Measurements from ENCODE around the gene CNTD1. TPM values are rescaled to one million over a fixed set of nuclear protein-coding genes. Genes with fewer than 3 reads are reported as not detected.
A peak's percentile ranks its signal among the peaks of the same experiment; 100 is the strongest.
"Not testable (repeated sequence)": the region's sequence is repeated elsewhere in the genome, so short reads cannot be mapped to it uniquely, and the experiment has no call there.

The CNTD1 gene
- total RNA-seq, 3 donors from 2014 or later (not counting 1 experiment from before 2014, with no cell fraction given), result not detected

GRCh38 chr17:42767512-42767911 lies 31.1 kb upstream of the CNTD1 start:
- H3K27ac Mint-ChIP-seq, result no peak overlapping the region
- Histone ChIP-seq H3K4me1 (ENCODE audit: control insufficient read depth, insufficient read depth, low read length) (peaks cover under 1% of the 10 kb centered on the region), H3K4me3 (ENCODE audit: low read length) (no peak overlapping the region), H3K9me3 (ENCODE audit: control insufficient read depth, insufficient read depth, low read length) (no peaks in the 10 kb centered on the region), H3K36me3 (ENCODE audit: control insufficient read depth, insufficient read depth, low read length) (no peaks in the 10 kb centered on the region), H3K27ac (ENCODE audit: low read length) (no peak overlapping the region), H3K27me3 (ENCODE audit: control insufficient read depth, insufficient read depth, low read length) (peaks cover 5% of the 10 kb centered on the region)
- no peak for ATAC-seq
- peaks cover 32 to 34% of the 10 kb centered on the region in 2 donors for H3K27me3 Mint-ChIP-seq (ENCODE audit: low read depth in 2 of 2)
- no peak for DNase-seq
- H3K4me3 Mint-ChIP-seq, result no peak overlapping the region
- H3K4me1 Mint-ChIP-seq, result peaks cover 7 to 17% of the 10 kb centered on the region in 2 donors
- H3K36me3 Mint-ChIP-seq, result no peaks in the 10 kb centered on the region
- no peaks in the 10 kb centered on the region for H3K9me3 Mint-ChIP-seq
- TF ChIP-seq, protein P1, sequence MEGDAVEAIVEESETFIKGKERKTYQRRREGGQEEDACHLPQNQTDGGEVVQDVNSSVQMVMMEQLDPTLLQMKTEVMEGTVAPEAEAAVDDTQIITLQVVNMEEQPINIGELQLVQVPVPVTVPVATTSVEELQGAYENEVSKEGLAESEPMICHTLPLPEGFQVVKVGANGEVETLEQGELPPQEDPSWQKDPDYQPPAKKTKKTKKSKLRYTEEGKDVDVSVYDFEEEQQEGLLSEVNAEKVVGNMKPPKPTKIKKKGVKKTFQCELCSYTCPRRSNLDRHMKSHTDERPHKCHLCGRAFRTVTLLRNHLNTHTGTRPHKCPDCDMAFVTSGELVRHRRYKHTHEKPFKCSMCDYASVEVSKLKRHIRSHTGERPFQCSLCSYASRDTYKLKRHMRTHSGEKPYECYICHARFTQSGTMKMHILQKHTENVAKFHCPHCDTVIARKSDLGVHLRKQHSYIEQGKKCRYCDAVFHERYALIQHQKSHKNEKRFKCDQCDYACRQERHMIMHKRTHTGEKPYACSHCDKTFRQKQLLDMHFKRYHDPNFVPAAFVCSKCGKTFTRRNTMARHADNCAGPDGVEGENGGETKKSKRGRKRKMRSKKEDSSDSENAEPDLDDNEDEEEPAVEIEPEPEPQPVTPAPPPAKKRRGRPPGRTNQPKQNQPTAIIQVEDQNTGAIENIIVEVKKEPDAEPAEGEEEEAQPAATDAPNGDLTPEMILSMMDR (IDR thresholded peaks at IDR 0.05), result no peak
- intact Hi-C loops (cut with micrococcal nuclease), result no loop called here

DNA sequence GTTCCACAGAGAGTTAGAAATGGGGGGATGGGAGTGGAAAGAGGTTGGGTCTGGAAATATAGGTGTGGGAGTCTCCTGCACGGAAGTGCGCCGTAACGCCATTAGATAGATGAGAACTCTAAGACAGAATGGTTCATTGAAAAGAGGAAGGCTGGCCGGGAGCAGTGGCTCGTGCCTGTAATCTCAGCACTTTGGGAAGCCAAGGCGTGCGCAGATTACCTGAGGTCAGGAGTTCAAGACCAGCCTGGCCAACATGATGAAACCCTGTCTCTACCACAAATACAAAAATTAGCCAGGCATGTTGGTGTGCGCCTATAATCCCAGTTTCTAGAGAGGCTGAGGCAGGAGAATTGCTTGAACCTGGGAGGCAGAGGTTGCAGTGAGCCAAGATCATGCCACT lies 30.7 kb upstream of the CNTD1 start:
- ATAC-seq; H3K36me3 ChIP-seq (ENCODE audit: control insufficient read depth, insufficient read depth, low read length); H3K27ac Mint-ChIP-seq; H3K36me3 Mint-ChIP-seq; H3K4me3 ChIP-seq (ENCODE audit: low read length); H3K27me3 ChIP-seq (ENCODE audit: control insufficient read depth, insufficient read depth, low read length); intact Hi-C loops (cut with micrococcal nuclease); H3K4me1 ChIP-seq (ENCODE audit: control insufficient read depth, insufficient read depth, low read length); H3K9me3 ChIP-seq (ENCODE audit: control insufficient read depth, insufficient read depth, low read length); H3K9me3 Mint-ChIP-seq; H3K4me3 Mint-ChIP-seq; H3K27ac ChIP-seq (ENCODE audit: low read length); DNase-seq: not testable (repeated sequence)
- Mint-ChIP-seq H3K4me1 (peaks cover 11 to 17% of the 10 kb centered on the region in 2 donors), H3K27me3 (ENCODE audit: low read depth in 2 of 2) (peaks cover 27 to 32% of the 10 kb centered on the region in 2 donors)
- WGBS (ENCODE audit: insufficient coverage), result 84% methylated on average over 9 of the region's 9 CpGs

DNA sequence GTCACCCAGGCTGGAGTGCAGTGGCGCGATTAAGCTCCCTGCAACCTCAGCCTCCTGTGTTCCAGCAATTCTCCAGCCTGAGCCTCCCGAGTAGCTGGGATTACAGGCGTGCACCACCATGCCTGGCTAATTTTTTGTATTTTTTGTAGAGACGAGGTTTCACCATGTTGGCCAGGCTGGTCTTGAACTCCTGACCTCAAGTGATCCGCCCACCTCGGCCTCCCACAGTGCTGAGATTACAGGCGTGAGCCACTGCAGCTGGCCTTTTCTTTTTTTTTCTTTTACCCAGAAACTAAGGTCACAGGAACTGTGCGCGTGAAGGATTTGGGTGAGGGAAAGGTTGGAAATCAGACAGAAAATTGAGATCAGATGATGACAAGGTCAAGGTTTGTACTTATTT lies 28.7 kb upstream of the CNTD1 start:
- H3K9me3 ChIP-seq (ENCODE audit: control insufficient read depth, insufficient read depth, low read length); H3K27ac Mint-ChIP-seq; H3K27ac ChIP-seq (ENCODE audit: low read length); DNase-seq; intact Hi-C loops (cut with micrococcal nuclease); H3K36me3 ChIP-seq (ENCODE audit: control insufficient read depth, insufficient read depth, low read length); H3K4me3 Mint-ChIP-seq; ATAC-seq; H3K9me3 Mint-ChIP-seq; H3K27me3 ChIP-seq (ENCODE audit: control insufficient read depth, insufficient read depth, low read length); H3K4me3 ChIP-seq (ENCODE audit: low read length); H3K36me3 Mint-ChIP-seq: not testable (repeated sequence)
- Mint-ChIP-seq H3K27me3 (ENCODE audit: low read depth in 2 of 2) (peaks cover 19 to 20% of the 10 kb centered on the region in 2 donors), H3K4me1 (peaks cover 26 to 27% of the 10 kb centered on the region in 2 donors)
- H3K4me1 ChIP-seq (ENCODE audit: control insufficient read depth, insufficient read depth, low read length), result peaks cover 14% of the 10 kb centered on the region
- WGBS (ENCODE audit: insufficient coverage), result 79% methylated on average over 8 of the region's 10 CpGs

- Mint-ChIP-seq H3K4me1 (peaks cover 26 to 27% of the 10 kb centered on the region in 2 donors), H3K27ac (peak overlapping the region; percentile 94 to 98), H3K9me3 (no peaks in the 10 kb centered on the region), H3K27me3 (ENCODE audit: low read depth in 2 of 2) (peaks cover 2 to 12% of the 10 kb centered on the region in 2 donors), H3K36me3 (no peaks in the 10 kb centered on the region), H3K4me3 (peak overlapping the region; percentile 99)
- 1% methylated on average over 3 of the region's 3 CpGs for WGBS (ENCODE audit: insufficient coverage)
- Histone ChIP-seq H3K4me1 (ENCODE audit: control insufficient read depth, insufficient read depth, low read length) (peaks cover 14% of the 10 kb centered on the region), H3K27ac (ENCODE audit: low read length) (peak overlapping the region; percentile 90), H3K4me3 (ENCODE audit: low read length) (peak overlapping the region; percentile 86), H3K36me3 (ENCODE audit: control insufficient read depth, insufficient read depth, low read length) (peaks cover 16% of the 10 kb centered on the region), H3K9me3 (ENCODE audit: control insufficient read depth, insufficient read depth, low read length) (no peaks in the 10 kb centered on the region), H3K27me3 (ENCODE audit: control insufficient read depth, insufficient read depth, low read length) (no peaks in the 10 kb centered on the region)
- DNase-seq, result no peak
- ATAC-seq, result peak in 1 of 3 donors; percentile 19
- intact Hi-C loops (cut with micrococcal nuclease), result loop anchor here (2.0 kb wide), 1 partner anchor 52 kb away; the partner anchor contains the start of gene BECN1
- TF ChIP-seq, protein P1 (IDR thresholded peaks at IDR 0.05), result no peak
Observed at GRCh38 chr17:42772945-42773289, 25.7 kb upstream of the CNTD1 start.
